Stimulated activated CD8-positive, alpha-beta memory T cell treated with anti-CD3 and anti-CD28 coated beads, Interleukin-2, amount 100 ng/mL, for 48 hours (primary cell): Measurements from ENCODE around the gene SMTN.
"Not testable (repeated sequence)": the region's sequence is repeated elsewhere in the genome, so short reads cannot be mapped to it uniquely, and the experiment has no call there.

Source experiments
- DNase-seq, 2 donors: peaks; one replicate each; pipeline ENCODE4 v3.0.0-alpha.2; 2020; ENCODE audit warnings: low read depth in 2 of 2

The SMTN gene

DNA sequence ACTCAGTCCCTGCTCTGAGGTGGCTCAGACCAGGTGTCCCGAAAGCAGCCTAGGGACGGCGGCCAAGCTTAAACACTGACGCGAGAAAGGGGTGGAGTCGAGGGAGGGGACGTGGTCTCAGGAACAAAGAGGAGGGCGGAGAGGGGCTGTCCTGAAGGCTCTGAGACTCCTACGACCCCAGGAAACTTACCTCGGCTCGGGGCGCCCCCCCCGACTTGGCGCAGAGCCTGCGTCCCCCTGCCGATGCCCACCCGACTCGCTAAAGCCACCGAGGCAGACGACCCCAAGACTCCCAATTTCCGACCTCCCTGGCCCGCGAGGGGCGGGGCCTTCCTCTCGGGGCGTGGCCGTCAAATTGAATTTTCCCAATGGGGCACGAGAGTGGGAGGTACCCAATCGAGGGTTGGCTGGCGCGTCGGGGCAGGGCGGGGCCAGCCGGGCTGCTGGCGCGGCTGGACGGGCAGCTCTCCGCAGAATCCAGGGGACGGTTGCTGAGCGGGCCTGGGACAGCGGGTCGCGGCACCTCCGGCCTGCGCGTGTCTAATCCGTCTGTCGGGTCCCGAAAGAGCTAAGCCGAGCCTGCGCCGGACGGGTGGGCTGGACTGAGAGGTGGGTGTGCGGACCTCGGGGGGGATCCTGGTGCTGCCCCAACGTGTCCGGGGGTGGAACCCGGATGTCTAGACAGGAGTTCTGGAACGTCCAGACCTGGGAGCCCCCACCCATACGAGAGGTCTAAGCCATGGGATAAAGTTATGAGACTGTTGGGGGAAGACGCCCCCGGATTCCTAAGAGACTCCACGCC is at the start of gene SMTN:
Gene SMTN (plus strand): TSS at position 471 of the 802 bp plus-strand sequence. CDS start 1,941 bp downstream, outside the sequence.
- DNase-seq = peak; percentile 84 to 88

DNA sequence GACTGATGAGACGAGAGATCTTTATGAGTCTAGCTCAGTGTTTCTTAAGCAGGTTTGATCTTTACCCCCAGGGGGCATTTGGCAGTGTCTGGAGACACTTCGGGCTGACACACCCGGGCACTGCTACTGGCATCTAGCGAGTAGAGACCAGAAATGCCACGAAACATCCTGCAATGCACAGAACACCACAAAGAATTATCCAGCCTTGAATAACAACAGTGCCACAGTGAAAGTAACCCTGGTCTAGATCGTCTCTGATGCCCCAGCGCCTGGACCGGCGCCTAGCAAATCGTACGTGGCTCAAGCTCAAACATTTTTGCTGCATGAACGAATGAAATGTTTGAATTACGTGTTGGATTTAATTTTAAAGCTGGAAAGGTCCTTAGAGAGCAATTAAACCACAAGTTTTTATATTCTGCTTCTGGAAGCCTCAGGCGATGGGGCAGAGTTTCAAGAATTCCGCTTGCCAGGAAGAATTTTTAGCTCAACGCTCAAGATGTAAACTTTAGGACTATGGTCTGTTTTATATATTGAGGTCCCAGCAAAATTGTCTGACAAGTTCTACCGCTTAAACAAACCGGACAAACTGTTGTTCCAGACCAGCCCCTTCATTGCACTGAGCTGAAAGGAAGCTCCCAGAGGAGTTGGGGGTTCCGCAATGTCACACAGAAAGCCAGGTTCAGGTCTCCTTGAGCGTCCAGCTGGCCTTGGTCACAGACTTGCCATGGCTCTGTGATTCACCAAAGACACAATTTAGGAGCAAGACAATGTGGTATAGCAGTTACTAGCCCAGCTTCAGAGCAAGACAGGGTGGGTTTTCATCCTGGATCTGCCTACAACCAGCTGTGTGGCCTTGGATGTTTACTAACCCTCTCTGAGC is 44.2 kb upstream of the SMTN start:
- no peak for DNase-seq

GRCh38 chr22:31038686-31039085 is 42.4 kb upstream of the SMTN start:
- DNase-seq = no peak

GRCh38 chr22:31039393-31039792 is 41.7 kb upstream of the SMTN start:
- DNase-seq = no peak

- no peak for DNase-seq
Observed at GRCh38 chr22:31040542-31041398, 40.3 kb upstream of the SMTN start.

- no peak for DNase-seq
Observed at GRCh38 chr22:31044262-31044861, 36.8 kb upstream of the SMTN start.

GRCh38 chr22:31045900-31046538 is 35.1 kb upstream of the SMTN start:
- no peak for DNase-seq

GRCh38 chr22:31046539-31047226 is 34.4 kb upstream of the SMTN start:
- no peak for DNase-seq

- DNase-seq = no peak
Observed at GRCh38 chr22:31048570-31048969, 32.5 kb upstream of the SMTN start.

DNA sequence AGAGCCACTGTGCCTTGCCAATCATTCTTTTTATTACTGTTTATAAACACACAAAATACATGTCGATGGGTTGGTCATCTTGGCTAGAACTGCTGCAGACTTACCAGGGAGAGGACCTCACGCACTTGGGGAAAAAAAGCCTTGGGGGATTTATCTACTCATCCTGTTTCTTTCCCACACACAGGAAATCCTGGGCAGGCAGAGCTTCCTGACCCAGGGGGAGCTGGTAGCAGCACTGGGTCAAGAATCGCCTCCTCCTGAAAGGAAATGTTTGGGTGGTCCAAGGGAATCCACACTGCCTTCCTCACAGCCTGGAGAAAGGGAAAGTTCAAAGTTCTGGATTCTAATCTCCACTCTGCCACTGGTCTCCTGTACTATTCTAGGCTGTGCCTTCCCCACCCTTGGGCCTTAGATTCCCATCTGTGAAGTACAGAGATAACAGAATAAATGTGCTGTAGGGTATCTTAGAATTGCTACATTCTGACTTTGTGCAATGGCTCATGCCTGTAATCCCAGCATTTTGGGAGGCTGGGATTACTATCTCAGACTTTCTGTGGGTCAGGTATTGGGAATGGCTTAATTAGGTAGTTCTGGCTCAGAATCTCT is 31.2 kb upstream of the SMTN start:
- DNase-seq = no peak

DNA sequence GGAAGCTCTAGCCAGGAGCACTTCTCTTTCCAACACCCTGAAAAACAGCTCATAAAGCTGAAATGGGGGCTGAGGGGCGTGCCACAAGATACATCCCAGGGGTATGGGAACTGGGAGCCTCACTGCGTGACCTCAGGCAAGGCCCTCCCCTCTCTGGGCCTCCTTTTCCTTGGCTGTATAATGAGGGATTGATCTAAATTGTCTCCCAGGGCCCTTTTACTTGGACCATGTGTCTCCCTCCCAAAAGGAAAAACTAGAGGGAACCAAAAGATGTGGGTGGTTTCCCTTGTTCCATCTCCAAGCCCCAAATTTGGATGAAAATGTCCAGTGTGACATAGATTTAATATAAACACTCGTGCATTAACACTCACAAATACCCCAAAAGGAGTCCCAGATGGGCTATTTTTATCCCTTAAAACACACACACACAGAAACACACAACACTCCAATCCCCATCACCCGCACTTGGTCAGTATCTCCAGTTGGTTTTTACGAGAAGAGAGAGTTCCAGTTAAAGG is 25.9 kb upstream of the SMTN start:
- DNase-seq = no peak

GRCh38 chr22:31055635-31056159 is 25.4 kb upstream of the SMTN start:
- DNase-seq = no peak

- no peak for DNase-seq
Observed at GRCh38 chr22:31056986-31057599, 24.0 kb upstream of the SMTN start.

DNA sequence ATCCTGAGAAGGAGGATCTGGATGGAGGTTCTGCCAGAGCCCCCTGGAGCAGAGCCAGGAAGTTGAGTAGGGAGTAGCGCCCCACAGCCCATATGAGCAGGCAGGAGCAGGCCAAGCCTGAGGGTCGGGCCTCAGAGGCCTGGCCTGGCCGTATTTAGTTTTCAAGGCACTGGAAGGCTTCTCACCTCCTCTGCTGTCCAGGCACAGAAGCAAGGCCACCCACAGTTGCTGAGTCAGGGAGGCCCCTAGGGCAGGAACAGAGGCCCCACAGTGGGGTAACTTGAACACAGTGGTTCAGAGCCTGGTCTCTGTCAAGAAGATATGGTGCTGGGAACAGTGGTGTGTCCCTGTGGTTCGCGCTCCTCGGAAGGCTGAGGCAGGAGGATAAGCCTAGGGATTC is 21.5 kb upstream of the SMTN start:
- not testable (repeated sequence) for DNase-seq

GRCh38 chr22:31062566-31063230 is 18.4 kb upstream of the SMTN start:
- DNase-seq = no peak

DNA sequence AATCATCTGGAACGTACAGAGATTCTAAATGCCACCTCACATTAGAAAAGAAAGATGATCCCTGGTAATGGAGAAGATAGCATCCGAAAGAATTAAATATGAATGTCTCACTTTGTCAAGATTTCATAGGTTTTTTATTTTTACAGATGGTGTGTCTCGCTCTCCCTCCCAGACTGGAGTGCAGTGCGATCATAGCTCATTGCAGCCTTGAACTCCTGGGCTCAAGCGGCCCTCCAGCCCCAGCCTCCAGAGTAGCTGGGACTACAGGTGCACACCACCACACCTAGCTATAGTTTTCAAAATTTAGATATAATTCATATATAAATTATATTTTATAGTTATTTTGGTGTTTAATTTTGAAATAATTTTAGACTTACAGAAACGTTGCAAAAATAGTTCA is 16.7 kb upstream of the SMTN start:
- no peak for DNase-seq

DNA sequence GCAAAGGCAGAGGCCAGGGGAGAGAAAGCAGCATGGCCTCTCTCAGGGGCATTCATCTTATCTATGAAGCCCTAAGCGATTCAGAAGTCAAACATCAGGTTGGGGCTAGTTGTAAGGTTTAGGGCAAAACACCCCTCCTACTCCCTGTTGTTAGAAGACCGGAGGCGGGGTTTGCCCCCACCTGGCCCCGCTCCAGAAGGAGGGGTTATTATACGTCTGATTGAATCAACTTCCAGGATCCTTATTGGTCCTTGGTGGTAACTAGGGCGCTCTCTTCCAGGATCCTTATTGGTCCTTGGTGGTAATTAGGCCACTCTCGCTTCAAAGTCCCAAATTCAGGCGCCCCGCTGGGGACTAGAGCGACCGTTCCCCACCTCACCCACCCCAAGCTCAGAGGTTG is 12.1 kb upstream of the SMTN start:
- no peak for DNase-seq

- not testable (repeated sequence) for DNase-seq
Observed at GRCh38 chr22:31069691-31070314, 11.3 kb upstream of the SMTN start.
